GM19351 (cell line): ENCODE results near the gene CALHM5.

ENCODE experiments used
- ATAC-seq: cut with Tn5 transposase; IDR thresholded peaks from one replicate; pipeline ENCODE4 v1.9.1; 2021; ENCODE audit warnings: mild to moderate bottlenecking, moderate library complexity; ENCODE audit not compliant: unreplicated experiment

CALHM5 gene

DNA sequence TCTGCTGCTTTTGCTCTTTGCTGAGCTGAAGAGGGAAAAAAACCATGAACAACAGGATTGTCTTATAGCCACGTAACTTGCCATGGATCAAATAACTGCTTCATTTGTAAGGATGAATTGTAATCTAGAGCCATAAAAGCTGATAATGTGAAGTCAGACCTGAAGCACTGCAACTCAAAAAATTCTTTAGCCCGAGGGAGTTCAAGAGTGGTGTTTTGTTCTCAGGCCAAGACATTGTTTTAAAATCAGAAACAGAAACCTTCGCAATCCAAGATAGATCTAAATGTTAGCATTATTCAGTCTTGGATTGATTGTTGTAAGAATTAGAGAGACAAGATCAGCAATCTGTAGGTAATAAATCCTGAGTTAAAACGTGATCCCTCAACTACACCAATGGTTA lies 34.2 kb downstream of the CALHM5 start, which contains the start of gene TRAPPC3L:
TSS of gene TRAPPC3L (minus strand) at position 34 of the 400 bp plus-strand sequence. CDS start 170 bp downstream, outside the sequence.
- ATAC-seq: no peak

GRCh38 chr6:116547358-116547757 lies 35.9 kb downstream of the CALHM5 start:
- no peak for ATAC-seq

GRCh38 chr6:116550796-116551195 lies 39.4 kb downstream of the CALHM5 start:
- no peak for ATAC-seq

GRCh38 chr6:116553451-116553850 lies 42.0 kb downstream of the CALHM5 start, which contains the start of gene CALHM4:
TSS of gene CALHM4 (plus strand) at chr6:116553751. CDS start at chr6:116553794, 43 bp downstream.
- no peak for ATAC-seq

GRCh38 chr6:116556065-116556464 lies 44.6 kb downstream of the CALHM5 start:
- ATAC-seq: no peak

DNA sequence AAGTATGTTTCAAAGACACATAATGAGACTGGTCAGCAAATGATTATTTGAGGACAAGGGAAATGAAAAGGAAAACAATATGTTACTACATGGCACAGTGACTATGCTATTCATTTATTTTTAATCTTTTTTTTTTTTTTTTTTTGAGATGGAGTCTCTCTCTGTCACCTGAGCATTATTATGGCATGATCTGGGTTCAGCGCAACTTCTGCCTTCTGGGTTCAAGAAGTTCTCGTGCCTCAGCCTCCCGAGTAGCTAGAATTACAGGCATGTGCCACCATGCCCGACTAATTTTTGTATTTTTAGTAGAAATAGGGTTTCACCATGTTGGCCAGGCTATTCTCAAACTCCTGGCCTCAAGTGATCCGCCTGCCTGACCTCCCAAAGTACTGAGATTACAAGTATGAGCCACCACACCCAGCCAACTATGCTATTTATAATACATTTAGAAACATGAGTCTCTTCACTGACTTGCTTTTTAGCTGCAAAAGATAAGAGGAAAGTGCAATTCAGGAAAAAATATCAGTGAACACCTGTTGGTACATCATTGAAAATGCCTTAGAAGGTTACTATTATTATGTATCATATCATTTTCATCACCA lies 45.5 kb downstream of the CALHM5 start:
- no peak for ATAC-seq

DNA sequence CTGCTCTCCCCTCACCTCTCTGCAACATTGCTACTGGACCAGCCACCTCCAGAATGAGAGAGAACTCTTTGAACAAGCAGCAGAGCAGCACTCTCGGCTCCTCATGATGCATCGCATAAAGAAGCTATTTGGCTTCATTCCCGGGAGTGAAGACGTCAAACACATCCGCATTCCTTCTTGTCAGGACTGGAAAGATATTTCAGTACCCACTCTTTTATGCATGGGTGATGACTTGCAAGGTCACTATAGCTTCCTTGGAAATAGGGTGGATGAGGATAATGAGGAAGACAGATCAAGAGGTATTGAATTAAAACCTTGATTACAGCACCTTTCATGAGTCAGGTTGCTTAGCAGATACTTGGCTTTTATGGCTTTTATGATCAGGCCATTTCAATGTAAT lies 46.5 kb downstream of the CALHM5 start:
- no peak for ATAC-seq

DNA sequence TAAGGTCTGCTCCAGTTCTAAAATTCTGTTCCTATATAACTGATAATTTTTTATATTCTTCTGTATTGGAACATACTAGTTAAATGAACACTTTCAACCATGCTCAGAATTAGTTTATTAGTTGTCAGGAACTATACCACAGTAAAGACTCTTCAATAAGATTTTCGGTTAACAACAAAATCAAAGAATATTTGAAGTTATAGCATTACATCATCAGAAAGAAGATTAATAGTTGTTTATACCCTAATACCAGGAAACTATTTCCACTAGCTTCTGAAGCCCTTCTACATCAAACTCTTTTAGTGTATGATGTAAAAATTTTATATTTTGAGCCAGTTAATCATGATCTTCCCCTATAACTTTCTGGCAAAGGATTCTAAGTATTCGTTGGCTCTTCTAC lies 48.7 kb downstream of the CALHM5 start:
- ATAC-seq: no peak

DNA sequence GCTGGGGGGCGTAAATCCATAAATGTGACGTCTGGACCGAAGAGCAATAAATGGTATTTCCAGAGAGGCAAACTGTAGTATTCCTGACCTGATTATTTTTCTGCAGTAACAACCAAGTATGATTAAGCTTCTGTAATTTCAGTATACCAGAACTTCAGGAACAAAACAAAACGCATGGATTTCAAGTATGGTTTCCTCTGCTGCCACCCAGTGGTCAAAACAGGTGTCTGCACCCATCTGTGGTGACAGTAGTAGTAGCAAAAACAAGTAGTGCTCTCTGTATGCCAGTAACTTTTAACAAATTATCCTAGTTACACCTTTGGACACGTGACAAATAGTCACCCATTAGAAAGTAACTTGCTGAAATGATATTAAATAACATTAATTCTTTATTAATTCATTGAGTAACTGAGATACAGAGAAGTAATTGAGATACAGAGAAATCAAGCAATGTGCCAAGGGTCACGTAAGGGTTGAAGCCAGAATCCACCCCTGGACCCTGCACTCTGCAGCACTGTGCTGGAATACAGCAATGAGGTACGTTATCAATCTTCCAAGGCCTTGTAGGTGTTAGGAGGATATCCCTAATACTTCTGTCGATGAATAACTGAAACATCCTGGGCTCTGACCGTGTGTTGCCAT lies 50.1 kb downstream of the CALHM5 start:
- ATAC-seq: peak; percentile 71

GRCh38 chr6:116562019-116562403 lies 50.6 kb downstream of the CALHM5 start:
- ATAC-seq: no peak

- ATAC-seq: no peak
These were observed 51.2 kb downstream of the CALHM5 start for GRCh38 chr6:116562614-116563013.

DNA sequence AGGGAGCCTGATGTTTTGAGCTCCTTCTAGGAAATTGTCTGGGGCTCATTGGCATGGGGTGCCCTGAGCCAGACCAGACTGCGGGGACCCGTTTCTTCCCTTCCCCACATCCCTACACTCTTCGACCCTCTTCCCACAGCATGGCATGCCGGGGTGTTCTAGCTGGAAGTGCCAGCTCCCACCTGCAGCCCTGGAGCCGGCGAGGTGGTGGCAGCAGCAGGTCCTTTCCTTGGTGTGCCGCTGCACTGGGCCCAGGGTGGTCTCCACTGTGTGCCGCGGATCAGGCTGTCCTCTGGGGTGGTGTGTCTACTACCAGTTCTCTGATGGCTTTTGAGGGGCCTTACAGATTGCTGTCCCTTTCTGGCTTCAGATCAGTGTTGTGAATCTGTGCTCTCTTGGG lies 52.4 kb downstream of the CALHM5 start:
- ATAC-seq: no peak

DNA sequence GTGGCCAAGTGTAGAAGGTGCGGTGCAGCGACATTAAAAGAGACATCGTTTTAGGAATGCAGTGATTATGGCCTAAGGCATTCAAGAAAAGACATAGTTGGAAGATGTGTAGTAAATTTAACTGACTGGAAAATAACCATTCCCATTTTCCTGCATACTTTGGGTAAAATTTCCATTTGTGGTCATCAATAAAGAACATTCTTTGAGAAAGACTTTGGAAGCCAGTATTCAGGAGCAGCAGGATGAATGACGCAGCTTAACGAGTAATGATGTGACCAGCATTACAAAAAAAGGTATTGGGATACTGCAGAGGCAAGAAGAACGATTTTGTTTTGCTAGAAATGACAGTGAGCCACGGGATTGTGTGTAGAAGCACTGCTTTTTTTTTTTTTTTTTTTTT lies 52.9 kb downstream of the CALHM5 start:
- ATAC-seq: no peak

GRCh38 chr6:116564921-116565872 lies 53.8 kb downstream of the CALHM5 start:
- no peak for ATAC-seq

DNA sequence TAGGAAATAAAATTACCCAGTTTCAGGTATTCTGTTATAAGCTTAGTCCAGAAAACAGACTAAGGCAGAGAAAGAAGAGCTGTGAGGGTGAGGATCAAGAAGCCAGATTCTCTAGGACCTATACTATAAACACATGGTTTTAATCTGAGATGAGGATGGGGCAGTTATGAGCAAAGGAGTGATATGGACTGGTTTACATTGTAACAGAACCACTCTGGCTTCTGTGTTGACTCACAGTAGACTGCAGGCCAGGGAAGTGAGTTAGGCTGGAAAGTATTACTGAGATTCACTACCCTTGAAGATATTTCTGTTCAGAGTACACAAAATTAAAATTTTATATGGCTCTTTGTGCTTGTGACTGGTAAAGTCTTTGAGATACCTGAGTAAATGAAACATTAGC lies 56.7 kb downstream of the CALHM5 start:
- ATAC-seq: no peak

- no peak for ATAC-seq
These were observed 57.6 kb downstream of the CALHM5 start for GRCh38 chr6:116568821-116569755.

DNA sequence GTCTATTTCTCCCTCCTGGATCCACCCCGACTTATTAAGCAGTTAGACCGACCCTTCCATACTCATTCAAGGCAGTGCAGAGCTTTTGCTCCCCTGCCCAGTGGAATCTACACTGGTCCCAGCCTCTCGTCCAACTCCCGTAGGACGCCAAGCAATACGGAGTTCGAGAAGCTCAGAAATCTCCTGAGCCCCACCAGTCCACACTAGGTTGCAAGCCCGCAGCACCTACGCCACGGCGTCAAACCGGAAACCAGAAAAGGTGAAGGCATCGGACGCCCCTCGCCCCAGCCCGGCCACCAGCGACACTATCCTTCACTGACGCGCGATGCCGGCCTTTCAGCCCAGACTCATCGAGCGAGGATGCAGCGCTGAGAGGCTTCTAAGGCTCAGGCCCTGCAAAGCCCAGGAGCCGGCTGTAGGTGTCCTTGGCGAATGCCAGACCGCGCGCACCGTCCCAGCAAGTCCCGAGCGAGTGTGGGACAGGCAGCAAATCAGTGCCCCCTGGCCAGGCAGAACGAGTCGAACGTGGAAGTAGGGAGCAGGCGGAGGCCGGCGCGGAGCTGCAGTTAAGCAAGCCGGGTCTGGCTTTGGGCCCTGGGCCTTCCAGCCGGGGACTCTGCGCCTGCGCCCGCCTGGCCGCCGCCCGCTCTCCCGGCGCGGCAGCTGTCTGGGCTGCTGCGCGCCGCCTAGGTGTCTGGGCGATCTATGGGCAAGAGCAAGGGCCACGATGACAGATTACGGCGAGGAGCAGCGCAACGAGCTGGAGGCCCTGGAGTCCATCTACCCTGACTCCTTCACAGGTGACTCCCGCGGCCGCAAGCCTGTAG lies 59.6 kb downstream of the CALHM5 start, which contains the start of gene RWDD1:
TSS of gene RWDD1 (plus strand) at position 649 of the 827 bp plus-strand sequence. CDS start at position 728, 79 bp downstream.
- peak; percentile 88 for ATAC-seq

GRCh38 chr6:116571683-116572000 lies 60.2 kb downstream of the CALHM5 start:
- no peak for ATAC-seq

- ATAC-seq: no peak
These were observed 60.7 kb downstream of the CALHM5 start for GRCh38 chr6:116572162-116572561.
